Tibial nerve (tissue), 4 donors: ENCODE data around the gene ZRANB2. TPM values are rescaled to one million over a fixed set of nuclear protein-coding genes. Genes with fewer than 3 reads are reported as not detected.

Source experiments
- DNase-seq, 2 donors: peaks; one replicate each; pipeline ENCODE4 v3.0.0-alpha.2; 2019; ENCODE audit warnings: low spot score in 2 of 2
- H3K27ac ChIP-seq, 4 donors: fragments of 200-600 bp; sonication (generic) in 3 of 4; one replicate each; pipeline ENCODE4 v1.5.1; 2017 to 2019; ENCODE audit warnings: mild to moderate bottlenecking in 1 of 4
- H3K27me3 ChIP-seq, 2 donors: fragments of 200-600 bp; sonication (generic) in 1 of 2; one replicate each; pipeline versions ENCODE4 v1.5.1 to v1.6.0; 2017 to 2019
- H3K36me3 ChIP-seq, 3 donors: fragments of 200-600 bp; sonication (generic); one replicate each; pipeline ENCODE4 v1.5.1; 2018 to 2019
- H3K4me1 ChIP-seq, 4 donors: fragments of 200-600 bp; sonication (generic) in 3 of 4; one replicate each; pipeline ENCODE4 v1.5.1; 2017 to 2019
- H3K4me3 ChIP-seq, 4 donors: fragments of 200-600 bp; sonication (generic) in 3 of 4; one replicate each; pipeline ENCODE4 v1.5.1; 2017 to 2019; ENCODE audit warnings: mild to moderate bottlenecking in 1 of 4, moderate library complexity in 1 of 4
- H3K9me3 ChIP-seq, 4 donors: fragments of 200-600 bp; sonication (generic) in 3 of 4; one replicate each; pipeline ENCODE4 v1.5.1; 2017 to 2019
- CTCF ChIP-seq, 5 experiments: fragments of 200-600 bp in 3 of 5; fragments of 450-650 bp in 2 of 5; sonication (generic) in 3 of 5; IDR thresholded peaks; one replicate each; pipeline ENCODE4 v1.5.1; 2016 to 2019; ENCODE audit warnings: antibody characterized with exemption in 5 of 5, mild to moderate bottlenecking in 3 of 5, moderate library complexity in 2 of 5
- EP300 ChIP-seq, 2 donors: sonication (generic); formaldehyde crosslinking; IDR thresholded peaks; one replicate each; pipeline ENCODE4 v1.6.1; 2017; ENCODE audit warnings: antibody characterized with exemption in 2 of 2, mild to moderate bottlenecking in 1 of 2
- POLR2A ChIP-seq, 2 donors: fragments of 450-650 bp; IDR thresholded peaks; one replicate each; pipeline ENCODE4 v1.6.1; 2017; ENCODE audit warnings: antibody characterized with exemption in 2 of 2, mild to moderate bottlenecking in 2 of 2, moderate library complexity in 2 of 2
- WGBS, 2 donors: methylation state at CpG; one replicate each; pipeline ENCODE4 v1.1.5; 2018; 5-methylcytosine and 5-hydroxymethylcytosine counted together
- total RNA-seq, 4 donors: library from RNA; depleted of rRNA; stranded (reverse); fragments of >200 nt; gene quantifications; one replicate each; pipeline ENCODE4 v1.1.0, GENCODE V29; 2016

The ZRANB2 gene
- total RNA-seq, 4 donors from 2014 or later, result 76.5 to 108 (median 96.1) TPM

- no peaks in the 10 kb centered on the region for H3K36me3 ChIP-seq
- H3K4me3 ChIP-seq, result no peak overlapping the region
- TF ChIP-seq CTCF (IDR thresholded peaks at IDR 0.05) (no peak), EP300 (IDR thresholded peaks at IDR 0.05) (no peak), POLR2A (IDR thresholded peaks at IDR 0.05) (no peak)
- H3K4me1 ChIP-seq, result peaks cover 0 to 10% (median 2%) of the 10 kb centered on the region in 4 donors
- WGBS, 2 donors, result 65 to 88% methylated on average over 1 of the region's 1 CpG
- H3K27me3 ChIP-seq, result no peaks in the 10 kb centered on the region
- no peak for DNase-seq
- H3K9me3 ChIP-seq, result no peaks in the 10 kb centered on the region
- no peak overlapping the region for H3K27ac ChIP-seq
Measured at GRCh38 chr1:71086331-71086730, 5.5 kb upstream of the ZRANB2 start.

- Histone ChIP-seq H3K36me3 (no peaks in the 10 kb centered on the region), H3K4me3 (no peak overlapping the region), H3K27ac (peak overlapping the region in 1 of 4 donors; percentile 23), H3K27me3 (no peaks in the 10 kb centered on the region), H3K9me3 (no peaks in the 10 kb centered on the region), H3K4me1 (peaks cover 0 to 21% (median 14%) of the 10 kb centered on the region in 4 donors)
- TF ChIP-seq CTCF (IDR thresholded peaks at IDR 0.05), result no peak
- TF ChIP-seq EP300 (IDR thresholded peaks at IDR 0.05), result no peak
- no peak for TF ChIP-seq POLR2A (IDR thresholded peaks at IDR 0.05)
- no peak for DNase-seq
- 28 to 45% methylated on average over 2 of the region's 2 CpGs for WGBS, 2 donors
Measured at GRCh38 chr1:71083271-71083670, 2.4 kb upstream of the ZRANB2 start.

- Histone ChIP-seq H3K4me3 (peak overlapping the region in 3 of 4 donors; percentile 60 to 88 (median 81)), H3K36me3 (peaks cover 0 to 13% (median 0%) of the 10 kb centered on the region in 3 donors), H3K4me1 (peaks cover 0 to 32% (median 15%) of the 10 kb centered on the region in 4 donors), H3K9me3 (no peaks in the 10 kb centered on the region), H3K27me3 (no peaks in the 10 kb centered on the region), H3K27ac (peak overlapping the region; percentile 80 to 91 (median 84))
- 72 to 75% methylated on average over 7 of the region's 7 CpGs for WGBS, 2 donors
- TF ChIP-seq EP300 (IDR thresholded peaks at IDR 0.05) (no peak), CTCF (IDR thresholded peaks at IDR 0.05) (no peak)
- DNase-seq, result no peak
Measured at GRCh38 chr1:71081697-71082080, 854 bp upstream of the ZRANB2 start.

GRCh38 chr1:71080230-71080738 lies 551 bp downstream of the ZRANB2 start:
- DNase-seq, result peak in 1 of 2 donors; percentile 4
- Histone ChIP-seq H3K36me3 (peaks cover 0 to 27% (median 0%) of the 10 kb centered on the region in 3 donors), H3K4me3 (peak overlapping the region; percentile 60 to 88 (median 74)), H3K27ac (peak overlapping the region; percentile 80 to 91 (median 84)), H3K9me3 (no peaks in the 10 kb centered on the region), H3K27me3 (no peaks in the 10 kb centered on the region), H3K4me1 (peaks cover 0 to 32% (median 15%) of the 10 kb centered on the region in 4 donors)
- TF ChIP-seq POLR2A (IDR thresholded peaks at IDR 0.05) (no peak), CTCF (IDR thresholded peaks at IDR 0.05) (no peak), EP300 (IDR thresholded peaks at IDR 0.05) (no peak)
- 1% methylated on average over 17 of the region's 17 CpGs for WGBS, 2 donors

GRCh38 chr1:71074681-71075080 lies 6.2 kb downstream of the ZRANB2 start:
- no peaks in the 10 kb centered on the region for H3K9me3 ChIP-seq
- no peak for DNase-seq
- H3K36me3 ChIP-seq, result peaks cover 0 to 76% (median 0%) of the 10 kb centered on the region in 3 donors
- H3K27me3 ChIP-seq, result no peaks in the 10 kb centered on the region
- no peak overlapping the region for H3K27ac ChIP-seq
- peaks cover 0 to 25% (median 13%) of the 10 kb centered on the region in 4 donors for H3K4me1 ChIP-seq
- no peak for TF ChIP-seq POLR2A (IDR thresholded peaks at IDR 0.05)
- no peak for TF ChIP-seq CTCF (IDR thresholded peaks at IDR 0.05)
- TF ChIP-seq EP300 (IDR thresholded peaks at IDR 0.05), result no peak
- 95% methylated on average over 1 of the region's 1 CpG for WGBS, 2 donors
- H3K4me3 ChIP-seq, result no peak overlapping the region
